ENCODE data around the gene ALOX15B. TPM values are rescaled to one million over a fixed set of nuclear protein-coding genes. Genes with fewer than 3 reads are reported as not detected.

The ALOX15B gene
- total and polyA plus RNA-seq, 11 donors: 0.07 to 2.2 (median 0.23) TPM; not detected in 4

- H3K4me3 ChIP-seq: no peak overlapping the region
- no peaks in the 10 kb centered on the region for H3K36me3 ChIP-seq
- intact Hi-C loops (cut with DNase I): loop anchor here in 5 of 10 donors (5.0 to 10.0 kb wide), 3 partner anchors 54 to 304 kb away; no protein-coding TSS in a partner anchor
- TF ChIP-seq, protein P1, sequence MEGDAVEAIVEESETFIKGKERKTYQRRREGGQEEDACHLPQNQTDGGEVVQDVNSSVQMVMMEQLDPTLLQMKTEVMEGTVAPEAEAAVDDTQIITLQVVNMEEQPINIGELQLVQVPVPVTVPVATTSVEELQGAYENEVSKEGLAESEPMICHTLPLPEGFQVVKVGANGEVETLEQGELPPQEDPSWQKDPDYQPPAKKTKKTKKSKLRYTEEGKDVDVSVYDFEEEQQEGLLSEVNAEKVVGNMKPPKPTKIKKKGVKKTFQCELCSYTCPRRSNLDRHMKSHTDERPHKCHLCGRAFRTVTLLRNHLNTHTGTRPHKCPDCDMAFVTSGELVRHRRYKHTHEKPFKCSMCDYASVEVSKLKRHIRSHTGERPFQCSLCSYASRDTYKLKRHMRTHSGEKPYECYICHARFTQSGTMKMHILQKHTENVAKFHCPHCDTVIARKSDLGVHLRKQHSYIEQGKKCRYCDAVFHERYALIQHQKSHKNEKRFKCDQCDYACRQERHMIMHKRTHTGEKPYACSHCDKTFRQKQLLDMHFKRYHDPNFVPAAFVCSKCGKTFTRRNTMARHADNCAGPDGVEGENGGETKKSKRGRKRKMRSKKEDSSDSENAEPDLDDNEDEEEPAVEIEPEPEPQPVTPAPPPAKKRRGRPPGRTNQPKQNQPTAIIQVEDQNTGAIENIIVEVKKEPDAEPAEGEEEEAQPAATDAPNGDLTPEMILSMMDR (IDR thresholded peaks at IDR 0.05): no peak
- TF ChIP-seq POLR2A (IDR thresholded peaks at IDR 0.05): no peak
- DNase-seq (no peak), ATAC-seq (no peak)
- no peak overlapping the region for H3K27ac ChIP-seq
- peaks cover 0 to 12% (median 0%) of the 10 kb centered on the region in 9 donors for H3K27me3 ChIP-seq
- WGBS, 4 donors: 87 to 94% (median 91%) methylated on average over 8 of the region's 8 CpGs
- no peaks in the 10 kb centered on the region for H3K4me1 ChIP-seq
- no peaks in the 10 kb centered on the region for H3K9me3 ChIP-seq
Measured at GRCh38 chr17:8048736-8049135, 9.9 kb downstream of the ALOX15B start.

- no peaks in the 10 kb centered on the region for H3K36me3 ChIP-seq
- 87 to 90% (median 88%) methylated on average over 7 of the region's 7 CpGs for WGBS, 4 donors
- DNase-seq (no peak), ATAC-seq (no peak)
- no peak overlapping the region for H3K4me3 ChIP-seq
- peaks cover 0 to 11% (median 0%) of the 10 kb centered on the region in 9 donors for H3K27me3 ChIP-seq
- H3K27ac ChIP-seq: no peak overlapping the region
- no peaks in the 10 kb centered on the region for H3K9me3 ChIP-seq
- intact Hi-C loops (cut with DNase I): loop anchor here in 2 of 10 donors (10.0 kb wide), 3 partner anchors 47 to 307 kb away; partner anchors contain the start of genes GUCY2D (in 1 of the 2) and RNF227 (in 1 of the 2)
- no peak for TF ChIP-seq POLR2A (IDR thresholded peaks at IDR 0.05)
- TF ChIP-seq, protein P1 (IDR thresholded peaks at IDR 0.05): no peak
- H3K4me1 ChIP-seq: peaks cover 0 to 15% (median 0%) of the 10 kb centered on the region in 12 donors
Measured at GRCh38 chr17:8051831-8052230, 13.0 kb downstream of the ALOX15B start.

- intact Hi-C loops (cut with DNase I): loop anchor here in 2 of 10 donors (10.0 kb wide), 3 partner anchors 48 to 308 kb away; partner anchors contain the start of genes GUCY2D (in 1 of the 2) and RNF227 (in 1 of the 2)
Measured at GRCh38 chr17:8052256-8053252, 13.7 kb downstream of the ALOX15B start.

More at GRCh38 chr17:8052256-8053252, 13.7 kb downstream of the ALOX15B start:
- no peak overlapping the region for H3K27ac ChIP-seq
- DNase-seq: no peak
- peaks cover 0 to 4% (median 0%) of the 10 kb centered on the region in 9 donors for H3K27me3 ChIP-seq
- 87 to 91% (median 89%) methylated on average over 6 of the region's 6 CpGs for WGBS, 4 donors
- H3K4me3 ChIP-seq: no peak overlapping the region
- no peaks in the 10 kb centered on the region for H3K9me3 ChIP-seq
- peaks cover 0 to 22% (median 0%) of the 10 kb centered on the region in 12 donors for H3K4me1 ChIP-seq
- H3K36me3 ChIP-seq: no peaks in the 10 kb centered on the region
- TF ChIP-seq, protein P1 (IDR thresholded peaks at IDR 0.05): no peak
- no peak for TF ChIP-seq POLR2A (IDR thresholded peaks at IDR 0.05)
- no peak for ATAC-seq
